GM19455 (cell line): ENCODE measurements around the gene NUP214.
"Not testable (repeated sequence)": the region's sequence is repeated elsewhere in the genome, so short reads cannot be mapped to it uniquely, and the experiment has no call there.

Source experiments
- ATAC-seq: cut with Tn5 transposase; IDR thresholded peaks from one replicate; pipeline ENCODE4 v1.9.1; 2021; ENCODE audit not compliant: unreplicated experiment

Gene NUP214

DNA sequence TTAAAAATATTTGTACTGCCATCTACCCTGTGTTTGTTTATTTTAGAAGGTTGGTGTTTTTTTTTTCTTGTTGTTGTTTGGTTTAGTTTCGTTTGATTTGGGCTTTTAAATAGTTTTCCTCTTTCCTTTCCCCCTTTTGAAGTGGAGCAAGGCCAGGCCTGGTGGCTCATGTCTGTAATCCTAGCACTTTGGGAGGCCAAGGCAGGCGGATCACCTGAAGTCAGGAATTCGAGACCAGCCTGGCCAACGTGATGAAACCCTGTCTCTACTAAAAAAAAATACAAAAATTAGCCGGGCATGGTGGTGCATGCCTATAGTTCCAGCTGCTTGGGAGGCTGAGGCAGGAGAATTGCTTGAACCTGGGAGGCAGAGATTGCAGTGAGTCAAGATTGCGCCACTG is 65.6 kb downstream of the NUP214 start:
- ATAC-seq: not testable (repeated sequence)

DNA sequence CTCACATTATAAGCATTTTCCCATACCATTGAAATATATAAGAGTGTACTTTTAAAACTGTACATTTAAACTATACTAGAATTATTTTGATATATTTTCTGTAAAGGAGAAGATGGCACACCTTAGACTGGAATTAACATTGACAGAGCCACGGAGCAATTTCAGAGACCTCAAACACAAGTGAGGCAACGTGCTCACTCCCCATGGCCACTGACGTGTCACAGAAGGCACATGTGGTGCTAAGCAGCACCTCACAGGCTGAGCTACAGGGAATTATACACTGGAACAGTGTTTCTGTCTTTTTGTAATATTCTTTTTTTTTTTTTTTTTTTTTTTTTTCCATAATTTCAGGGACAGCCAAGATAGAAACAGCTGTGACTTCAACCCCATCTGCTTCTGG is 66.5 kb downstream of the NUP214 start:
- no peak for ATAC-seq

DNA sequence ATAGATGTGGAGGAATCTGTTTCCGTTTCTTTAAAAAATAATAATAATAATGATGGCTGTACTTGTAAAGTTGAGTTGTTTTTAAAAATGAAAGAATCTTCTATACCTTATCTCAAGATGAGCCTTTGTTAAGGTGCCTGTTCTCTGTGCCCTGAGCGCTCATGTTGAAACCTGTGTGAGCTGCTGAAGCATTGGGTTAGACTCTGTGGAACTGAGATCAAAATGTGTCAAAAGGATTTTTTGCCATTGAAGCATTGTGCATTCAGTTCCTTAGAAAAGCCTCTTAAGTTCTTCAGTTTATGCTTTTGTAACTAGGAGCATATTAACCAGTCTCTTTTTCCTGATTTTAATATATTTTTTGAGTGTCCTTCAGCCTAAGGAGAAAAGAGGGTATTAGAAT is 67.7 kb downstream of the NUP214 start:
- ATAC-seq: no peak

DNA sequence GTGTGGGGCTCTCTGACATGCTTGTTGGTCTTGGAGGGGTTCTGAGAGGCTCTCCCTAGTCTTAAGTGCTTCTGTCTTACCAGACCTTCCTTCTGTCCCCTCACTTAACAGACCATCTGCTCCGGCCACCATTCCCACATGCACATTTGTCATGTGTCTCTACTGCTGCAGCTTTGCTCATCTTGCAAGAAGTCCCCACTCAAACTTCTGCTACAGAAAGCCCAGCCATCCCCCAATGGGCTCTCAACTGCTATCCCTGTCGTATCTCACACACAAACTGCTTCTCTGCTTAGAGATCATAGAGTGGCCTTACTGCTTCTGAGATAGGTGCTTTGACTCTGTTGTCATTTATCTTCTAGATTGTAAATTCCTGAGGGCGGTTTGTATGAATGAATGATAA is 69.4 kb downstream of the NUP214 start:
- ATAC-seq: no peak

DNA sequence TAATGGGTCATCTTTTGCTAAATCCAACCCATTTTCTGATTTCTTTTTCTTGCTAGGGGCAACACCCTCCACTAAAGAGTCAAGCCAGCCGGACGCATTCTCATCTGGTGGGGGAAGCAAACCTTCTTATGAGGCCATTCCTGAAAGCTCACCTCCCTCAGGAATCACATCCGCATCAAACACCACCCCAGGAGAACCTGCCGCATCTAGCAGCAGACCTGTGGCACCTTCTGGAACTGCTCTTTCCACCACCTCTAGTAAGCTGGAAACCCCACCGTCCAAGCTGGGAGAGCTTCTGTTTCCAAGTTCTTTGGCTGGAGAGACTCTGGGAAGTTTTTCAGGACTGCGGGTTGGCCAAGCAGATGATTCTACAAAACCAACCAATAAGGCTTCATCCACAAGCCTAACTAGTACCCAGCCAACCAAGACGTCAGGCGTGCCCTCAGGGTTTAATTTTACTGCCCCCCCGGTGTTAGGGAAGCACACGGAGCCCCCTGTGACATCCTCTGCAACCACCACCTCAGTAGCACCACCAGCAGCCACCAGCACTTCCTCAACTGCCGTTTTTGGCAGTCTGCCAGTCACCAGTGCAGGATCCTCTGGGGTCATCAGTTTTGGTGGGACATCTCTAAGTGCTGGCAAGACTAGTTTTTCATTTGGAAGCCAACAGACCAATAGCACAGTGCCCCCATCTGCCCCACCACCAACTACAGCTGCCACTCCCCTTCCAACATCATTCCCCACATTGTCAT is 72.0 kb downstream of the NUP214 start:
- ATAC-seq: no peak

DNA sequence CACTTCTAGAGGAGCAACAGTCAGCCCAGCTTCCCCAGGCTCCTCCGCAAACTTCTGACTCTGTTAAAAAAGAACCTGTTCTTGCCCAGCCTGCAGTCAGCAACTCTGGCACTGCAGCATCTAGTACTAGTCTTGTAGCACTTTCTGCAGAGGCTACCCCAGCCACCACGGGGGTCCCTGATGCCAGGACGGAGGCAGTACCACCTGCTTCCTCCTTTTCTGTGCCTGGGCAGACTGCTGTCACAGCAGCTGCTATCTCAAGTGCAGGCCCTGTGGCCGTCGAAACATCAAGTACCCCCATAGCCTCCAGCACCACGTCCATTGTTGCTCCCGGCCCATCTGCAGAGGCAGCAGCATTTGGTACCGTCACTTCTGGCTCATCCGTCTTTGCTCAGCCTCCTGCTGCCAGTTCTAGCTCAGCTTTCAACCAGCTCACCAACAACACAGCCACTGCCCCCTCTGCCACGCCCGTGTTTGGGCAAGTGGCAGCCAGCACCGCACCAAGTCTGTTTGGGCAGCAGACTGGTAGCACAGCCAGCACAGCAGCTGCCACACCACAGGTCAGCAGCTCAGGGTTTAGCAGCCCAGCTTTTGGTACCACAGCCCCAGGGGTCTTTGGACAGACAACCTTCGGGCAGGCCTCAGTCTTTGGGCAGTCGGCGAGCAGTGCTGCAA is 72.8 kb downstream of the NUP214 start:
- ATAC-seq: no peak

DNA sequence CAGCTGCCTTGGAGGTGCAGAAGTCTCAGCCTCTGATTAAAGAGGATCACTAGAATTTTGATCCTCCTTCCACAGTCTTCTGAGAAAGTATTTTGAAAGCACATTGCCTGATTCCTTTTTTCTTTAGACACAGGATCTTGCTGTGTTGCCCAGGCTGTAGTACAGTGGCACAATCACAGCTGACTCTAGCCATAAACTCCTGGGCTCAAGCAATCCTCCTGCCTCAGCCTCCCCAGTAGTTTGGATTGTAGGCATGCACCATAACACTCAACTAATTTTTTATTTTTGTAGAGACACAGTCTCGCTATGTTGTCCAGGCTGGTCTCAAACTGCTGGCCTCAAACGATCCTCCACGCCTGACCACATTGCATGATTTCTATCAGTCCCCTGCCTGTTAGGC is 76.5 kb downstream of the NUP214 start:
- no peak for ATAC-seq

DNA sequence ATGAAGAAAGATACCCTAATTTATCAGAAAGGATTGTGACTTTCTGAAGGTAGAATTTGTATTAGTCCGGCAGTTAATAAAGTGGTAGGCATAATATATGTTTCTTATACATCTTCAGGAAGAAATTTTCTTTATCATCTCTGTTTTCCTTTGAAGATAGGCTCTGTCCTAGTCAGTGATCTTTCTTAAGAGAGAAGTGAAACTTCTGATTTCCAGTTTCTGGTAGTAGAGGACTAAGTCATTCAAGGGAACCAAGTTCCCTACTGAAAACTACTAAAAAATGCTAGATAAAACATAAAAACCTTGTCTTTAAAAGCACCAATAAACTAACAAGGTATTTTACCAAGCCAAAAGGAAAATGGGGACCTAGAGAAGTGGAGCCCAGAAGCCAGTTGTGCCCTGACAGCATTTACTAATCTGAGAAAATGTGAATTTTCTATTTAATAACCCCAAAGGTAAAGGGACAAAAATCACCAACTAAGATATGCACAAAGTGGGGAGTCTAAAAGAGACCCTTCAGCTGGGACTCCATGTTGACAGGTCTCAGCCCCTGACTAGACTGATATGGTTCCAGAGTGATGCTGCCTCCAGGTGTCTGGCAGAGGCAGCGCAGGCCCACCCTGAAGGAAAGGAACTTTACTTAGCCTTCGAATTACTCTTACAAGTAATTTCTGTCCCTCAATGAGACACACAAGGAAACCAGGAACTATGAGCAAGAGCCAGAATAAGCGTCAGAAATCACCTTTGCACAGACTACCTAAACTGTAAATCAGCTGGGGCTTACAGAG is 78.2 kb downstream of the NUP214 start:
- ATAC-seq: no peak

DNA sequence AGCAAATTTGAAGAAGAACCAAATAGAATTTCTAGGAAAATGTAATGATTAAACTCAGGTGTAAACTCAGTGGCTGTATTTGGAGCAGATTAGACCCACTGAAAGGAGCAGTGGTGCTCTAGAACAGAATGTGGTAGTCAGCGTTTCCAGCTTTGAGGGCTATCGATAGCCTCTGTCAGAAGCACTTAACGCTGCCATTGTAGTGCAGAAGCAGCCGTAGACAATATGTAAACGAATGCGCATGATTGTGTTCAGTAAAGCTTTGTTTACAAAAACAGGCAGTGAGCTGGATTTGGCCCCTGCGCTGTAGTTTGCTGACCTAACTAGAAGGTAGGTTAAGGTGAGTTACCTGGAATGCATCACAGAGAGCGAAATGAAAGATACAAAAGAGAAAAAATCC is 78.9 kb downstream of the NUP214 start:
- no peak for ATAC-seq

DNA sequence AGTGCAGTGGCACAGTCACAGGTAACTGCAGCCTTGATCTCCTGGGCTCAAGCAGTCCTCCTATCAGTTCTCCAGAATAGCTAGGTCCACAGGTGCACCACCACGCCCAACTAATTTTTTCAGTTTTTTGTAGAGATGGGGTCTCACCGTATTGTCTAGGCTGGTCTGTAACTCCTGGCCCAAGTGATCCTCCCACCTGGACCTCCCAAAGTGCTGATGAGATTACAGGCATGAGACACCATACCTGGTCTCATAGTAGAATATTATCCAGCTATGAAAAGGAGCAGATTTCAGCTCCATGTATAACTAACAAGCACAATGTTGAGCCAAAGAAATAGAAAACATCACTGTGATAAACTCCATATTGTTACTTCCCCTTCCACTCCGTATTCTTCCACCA is 81.1 kb downstream of the NUP214 start:
- no peak for ATAC-seq

DNA sequence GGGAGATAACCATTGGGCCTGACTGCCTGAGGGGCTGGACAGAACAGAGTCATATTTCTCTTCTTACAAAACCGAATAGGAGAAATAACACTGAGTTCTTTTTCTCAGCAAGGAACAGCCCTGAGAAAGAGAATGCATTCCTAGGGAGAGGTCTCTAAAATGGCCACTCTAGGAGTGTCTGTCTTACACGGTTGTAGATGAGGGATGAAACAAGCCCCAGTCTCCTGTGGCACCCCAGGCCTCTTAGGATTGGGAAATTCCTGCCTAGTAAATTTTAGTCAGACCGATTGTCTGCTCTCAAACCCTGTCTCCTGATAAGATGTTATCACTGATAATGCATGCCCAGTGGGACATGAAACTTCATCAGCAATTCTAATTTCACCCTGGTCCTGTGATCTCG is 86.5 kb downstream of the NUP214 start:
- not testable (repeated sequence) for ATAC-seq

DNA sequence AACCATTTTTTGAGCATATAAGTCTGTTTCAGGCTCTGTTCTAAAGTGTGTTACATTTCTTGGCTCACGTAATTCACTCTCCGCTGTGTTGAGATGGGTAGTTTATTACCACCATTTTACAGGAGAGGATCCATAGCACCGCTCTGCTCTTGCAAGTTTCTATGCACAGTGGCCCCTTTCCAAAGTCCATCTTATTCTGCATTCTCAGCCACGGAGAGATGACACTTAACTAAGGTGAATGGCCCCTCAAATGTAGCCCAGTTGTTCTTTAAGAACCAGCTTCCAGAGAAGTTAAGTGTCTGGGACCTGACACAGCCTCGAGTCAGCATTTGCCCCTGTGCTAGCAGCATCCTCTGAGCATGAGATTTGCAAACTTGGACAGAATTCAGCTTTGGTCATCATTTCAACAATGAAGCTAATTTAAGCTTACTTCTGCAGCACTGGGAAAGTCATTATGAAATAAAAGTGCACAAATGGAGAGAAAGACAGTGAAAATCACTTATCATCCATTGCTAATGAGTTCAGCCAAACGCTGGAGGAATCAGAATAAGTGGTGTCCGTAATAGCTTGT is 89.0 kb downstream of the NUP214 start:
- no peak for ATAC-seq

DNA sequence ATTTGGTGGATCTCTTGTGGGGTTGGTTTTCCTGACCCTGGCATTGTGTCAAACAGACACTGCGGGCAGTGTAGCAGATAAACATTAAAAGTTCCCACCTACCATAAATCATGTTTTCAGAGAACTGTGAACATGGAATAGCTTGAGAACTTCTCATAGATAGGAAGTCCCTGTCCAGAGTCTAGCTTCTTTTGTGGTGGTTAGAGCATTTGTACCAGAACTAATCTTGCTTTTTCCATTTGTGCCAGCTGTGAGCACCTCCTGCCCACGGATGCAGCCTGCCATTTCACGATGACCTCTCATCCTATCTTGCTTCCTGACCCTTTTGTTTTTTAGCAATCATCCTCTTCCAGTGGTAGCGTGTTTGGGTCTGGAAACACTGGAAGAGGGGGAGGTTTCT is 89.5 kb downstream of the NUP214 start:
- no peak for ATAC-seq

DNA sequence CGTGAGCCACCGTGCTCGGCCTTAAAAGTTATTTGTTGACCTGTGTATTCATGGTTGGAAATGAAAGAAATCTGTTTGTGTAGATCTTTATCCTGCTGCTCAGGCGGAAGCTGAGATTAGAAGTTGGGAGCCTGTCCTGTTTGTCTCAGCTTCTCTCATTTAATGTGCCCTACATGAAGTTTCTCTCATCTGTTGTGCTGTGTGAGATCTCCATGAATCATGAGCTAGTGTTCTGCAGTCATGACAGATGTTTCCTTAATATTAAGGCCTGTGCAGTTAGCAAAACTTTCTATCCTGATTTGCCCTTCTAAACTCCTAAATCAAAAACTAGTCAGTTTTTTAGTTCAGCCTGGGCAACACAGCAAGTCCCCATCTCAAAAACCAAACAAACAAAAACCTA is 91.4 kb downstream of the NUP214 start:
- no peak for ATAC-seq

DNA sequence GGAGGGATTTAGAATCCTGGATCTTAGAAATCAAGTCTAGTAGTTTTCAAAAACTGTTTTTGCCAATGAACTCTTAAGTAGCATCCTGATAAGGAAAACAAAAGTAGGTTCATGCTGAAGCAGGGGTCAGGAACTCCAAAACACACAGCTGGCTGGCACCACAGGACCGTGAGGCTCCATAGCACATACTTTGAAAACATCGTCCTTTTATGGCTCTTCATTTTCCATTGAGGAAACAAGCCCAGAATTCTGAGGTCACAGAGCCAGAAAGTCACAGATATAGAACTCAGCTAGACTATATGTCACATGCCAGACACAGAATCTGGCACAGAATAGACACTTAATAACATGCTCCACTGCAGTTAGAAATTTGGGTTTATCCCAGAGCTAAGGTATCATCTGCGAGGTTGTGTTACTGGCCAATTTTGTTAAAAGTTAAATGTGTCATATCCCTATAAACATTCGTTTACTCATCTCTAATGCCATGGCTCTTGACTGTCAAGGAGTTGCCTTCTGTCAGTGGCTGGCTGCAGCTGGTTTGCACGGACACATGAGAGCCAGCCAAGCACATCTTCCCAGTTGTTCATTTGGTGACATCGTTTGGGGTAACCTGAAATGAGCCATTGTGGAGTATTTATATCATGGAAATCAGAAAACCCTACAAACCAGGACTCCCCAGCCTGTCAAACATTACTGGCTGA is 92.1 kb downstream of the NUP214 start:
- no peak for ATAC-seq

DNA sequence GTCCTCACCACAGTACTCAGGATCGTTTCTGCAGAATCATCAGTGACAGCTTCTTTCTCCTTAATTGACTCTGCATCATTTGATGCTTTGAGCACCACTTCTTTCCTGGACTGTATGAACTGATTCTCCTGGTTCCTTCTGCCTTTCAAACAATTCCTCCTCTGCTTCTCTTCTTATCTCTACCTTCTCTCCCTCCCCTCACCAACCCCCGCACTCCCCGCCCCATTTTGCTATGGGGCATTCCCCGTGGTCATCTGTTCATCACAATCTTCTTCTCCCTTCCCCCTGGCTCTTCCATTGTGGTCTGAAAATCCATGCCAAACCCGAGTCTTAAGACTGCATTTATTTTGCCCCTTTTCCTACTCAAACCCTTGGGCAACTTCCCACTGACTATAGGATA is 93.0 kb downstream of the NUP214 start:
- no peak for ATAC-seq

DNA sequence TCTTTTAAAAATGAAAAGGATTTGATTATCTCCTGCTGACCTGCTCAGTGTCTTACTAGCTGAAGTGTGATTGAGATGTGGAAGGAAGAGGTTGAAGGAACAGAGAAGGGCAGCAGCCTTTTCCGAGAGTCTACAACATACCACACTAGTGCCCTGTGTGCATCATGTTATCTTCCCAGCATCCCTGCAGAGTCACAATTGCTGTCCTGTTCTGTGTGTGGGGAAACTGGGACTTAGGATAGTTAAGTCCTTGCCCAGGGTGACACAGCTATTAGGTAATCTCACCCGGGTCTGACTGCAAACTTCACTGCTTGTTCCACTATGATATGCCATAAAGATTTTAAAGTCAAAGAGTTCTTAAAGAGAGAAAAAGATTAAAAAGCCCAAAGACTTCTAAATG is 95.1 kb downstream of the NUP214 start:
- no peak for ATAC-seq

DNA sequence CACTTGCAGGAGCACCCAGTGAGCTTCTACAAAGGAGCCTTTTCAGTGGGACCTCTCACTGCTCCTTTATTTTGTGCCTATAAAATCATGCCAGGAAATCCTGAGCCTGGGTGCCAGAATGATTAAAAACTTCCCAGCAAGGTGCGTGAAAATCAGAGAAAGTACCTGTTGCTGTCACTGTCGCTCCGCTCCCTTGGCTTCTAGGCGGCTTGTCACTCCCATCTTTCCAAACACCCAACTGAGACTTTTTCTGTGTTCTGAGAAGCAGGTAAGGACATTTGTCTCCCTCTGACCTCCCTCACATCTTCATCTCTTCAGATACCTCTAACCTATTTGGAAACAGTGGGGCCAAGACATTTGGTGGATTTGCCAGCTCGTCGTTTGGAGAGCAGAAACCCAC is 97.1 kb downstream of the NUP214 start:
- no peak for ATAC-seq

DNA sequence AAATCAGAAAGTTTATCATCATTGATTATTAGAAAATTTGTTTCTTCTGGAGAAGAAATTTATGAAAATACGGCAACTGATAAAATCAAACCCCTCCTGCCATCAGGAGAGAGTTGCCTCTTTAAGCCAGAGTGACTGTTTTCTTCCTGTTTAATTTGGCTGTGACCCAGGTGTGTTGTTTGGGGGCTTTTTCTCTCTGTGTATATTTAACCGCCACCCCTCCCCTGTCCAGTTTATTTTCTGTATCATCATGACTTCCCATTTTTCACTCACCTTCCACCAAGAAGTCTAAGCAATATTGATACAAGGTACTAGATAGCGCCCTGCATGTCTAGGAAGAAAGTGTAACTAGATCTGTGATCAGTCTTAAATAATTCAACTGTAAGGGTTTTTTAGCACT is 100.8 kb downstream of the NUP214 start:
- no peak for ATAC-seq

DNA sequence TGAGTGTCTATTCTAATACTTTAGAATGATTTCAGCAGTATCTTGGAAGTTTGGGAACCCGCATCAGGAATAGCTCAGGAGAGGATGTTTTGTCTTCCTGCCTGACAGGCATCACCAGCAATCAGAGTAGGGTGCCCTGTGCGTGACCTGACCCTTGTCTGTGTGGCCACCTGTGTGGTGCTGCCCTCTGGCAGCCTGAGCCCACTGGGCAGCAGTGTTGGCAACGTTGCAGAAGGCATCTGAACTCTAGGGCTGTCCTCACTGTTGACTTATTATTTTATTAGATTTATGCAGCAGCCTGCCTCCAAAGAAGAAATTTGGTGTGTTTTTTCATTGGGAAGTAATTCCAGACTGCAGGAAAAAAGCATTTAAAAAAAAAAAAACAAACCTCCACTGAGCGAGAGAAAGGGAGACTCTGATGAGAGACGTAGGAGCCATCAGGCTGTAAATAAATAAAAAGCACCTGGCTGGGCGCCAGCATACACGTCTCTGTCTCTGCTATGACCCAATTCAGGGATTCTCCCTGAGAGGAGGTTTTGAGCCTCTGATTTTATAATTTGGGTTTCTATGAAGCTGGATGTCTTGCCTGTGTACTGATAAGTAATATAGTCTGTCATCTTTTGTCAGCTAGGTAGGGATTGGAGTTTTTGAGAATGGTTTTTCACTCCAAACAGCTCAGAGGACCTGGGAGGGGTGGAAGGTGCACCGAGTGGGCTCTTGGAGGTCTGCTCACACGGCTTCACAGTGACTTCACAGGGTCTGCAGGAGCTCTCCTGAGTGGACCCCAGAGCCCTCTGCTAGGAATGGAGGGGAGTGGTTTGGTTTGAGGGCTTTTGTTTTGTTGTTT is 101.9 kb downstream of the NUP214 start:
- no peak for ATAC-seq
